HL-60 (cell line): ENCODE results near the gene ADGRE2.

ENCODE experiments used
- CTCF ChIP-seq: IDR thresholded peaks from one replicate; pipeline ENCODE4 v1.5.1; 2011; ENCODE audit warnings: low read length, control low read depth, inconsistent platforms; ENCODE audit not compliant: insufficient read depth
- GABPA ChIP-seq: IDR thresholded peaks from 2 replicates; pipeline ENCODE4 v1.6.1; 2012; ENCODE audit warnings: low read depth
- POLR2AphosphoS5 ChIP-seq: IDR thresholded peaks from 2 replicates; pipeline ENCODE4 v1.6.1; 2012; ENCODE audit warnings: low read depth
- REST ChIP-seq: IDR thresholded peaks from 2 replicates; pipeline ENCODE4 v1.6.1; 2012; ENCODE audit warnings: low read depth; ENCODE audit not compliant: insufficient replicate concordance
- SPI1 ChIP-seq: IDR thresholded peaks from 2 replicates; pipeline ENCODE4 v1.6.1; 2012; ENCODE audit warnings: low read depth, mild to moderate bottlenecking, borderline replicate concordance

GRCh38 chr19:14718522-14719116 is 59.7 kb downstream of the ADGRE2 start:
- TF ChIP-seq CTCF (no peak), REST (no peak), POLR2AphosphoS5 (no peak), SPI1 (no peak), GABPA (no peak)
